HG03139 (cell line): ENCODE data around the gene RPN2.

Experiments
- ATAC-seq: cut with Tn5 transposase; IDR thresholded peaks from one replicate; pipeline ENCODE4 v1.9.1; 2021; ENCODE audit not compliant: unreplicated experiment

RPN2 gene

GRCh38 chr20:37179683-37180524 is 774 bp downstream of the RPN2 start:
- no peak for ATAC-seq

- ATAC-seq: no peak
Measured at GRCh38 chr20:37185686-37186085, 6.6 kb downstream of the RPN2 start.

GRCh38 chr20:37188787-37189186 is 9.7 kb downstream of the RPN2 start:
- no peak for ATAC-seq

GRCh38 chr20:37189416-37190016 is 10.4 kb downstream of the RPN2 start:
- ATAC-seq: no peak

GRCh38 chr20:37190354-37191112 is 11.4 kb downstream of the RPN2 start:
- ATAC-seq: no peak

- no peak for ATAC-seq
Measured at GRCh38 chr20:37192137-37192854, 13.2 kb downstream of the RPN2 start.

- ATAC-seq: no peak
Measured at GRCh38 chr20:37193226-37193625, 14.1 kb downstream of the RPN2 start.

- no peak for ATAC-seq
Measured at GRCh38 chr20:37193821-37194220, 14.7 kb downstream of the RPN2 start.

GRCh38 chr20:37194621-37195417 is 15.7 kb downstream of the RPN2 start:
- no peak for ATAC-seq

- ATAC-seq: no peak
Measured at GRCh38 chr20:37198932-37199660, 20.0 kb downstream of the RPN2 start.

- ATAC-seq: no peak
Measured at GRCh38 chr20:37200376-37200775, 21.2 kb downstream of the RPN2 start.

GRCh38 chr20:37200926-37201826 is 22.0 kb downstream of the RPN2 start:
- no peak for ATAC-seq

- ATAC-seq: no peak
Measured at GRCh38 chr20:37201827-37202162, 22.7 kb downstream of the RPN2 start.

- ATAC-seq: no peak
Measured at GRCh38 chr20:37202267-37202943, 23.3 kb downstream of the RPN2 start.

GRCh38 chr20:37204056-37204455 is 24.9 kb downstream of the RPN2 start:
- no peak for ATAC-seq

GRCh38 chr20:37205130-37205529 is 26.0 kb downstream of the RPN2 start:
- ATAC-seq: no peak

GRCh38 chr20:37205794-37206193 is 26.7 kb downstream of the RPN2 start:
- ATAC-seq: no peak

- ATAC-seq: no peak
Measured at GRCh38 chr20:37207171-37207570, 28.0 kb downstream of the RPN2 start.
